Left ventricle myocardium superior (tissue), 1 donor: ENCODE data around the gene DGCR8. TPM values are rescaled to one million over a fixed set of nuclear protein-coding genes. Genes with fewer than 3 reads are reported as not detected.
"Not testable (repeated sequence)": the region's sequence is repeated elsewhere in the genome, so short reads cannot be mapped to it uniquely, and the experiment has no call there.

Source experiments
- ATAC-seq: fragments of 200-7000 bp; cut with Tn5 transposase; one replicate; pipeline ENCODE4 v1.9.1; 2020; ENCODE audit warnings: mild to moderate bottlenecking, moderate library complexity
- DNase-seq: peaks from one replicate; pipeline ENCODE4 v3.0.0-alpha.2; 2020
- intact Hi-C: fragments of 100-400 bp; cut with micrococcal nuclease; formaldehyde crosslinking; loops from one replicate; pipeline ENCODE4 v1.11.0; 2022
- microRNA-seq: library from miRNA; unstranded; fragments of <30 nt; microRNA quantifications from one replicate; pipeline ENCODE4 v1.2.0, GENCODE V29; 2020; ENCODE audit warnings: borderline number of aligned reads
- total RNA-seq: library from RNA; stranded (reverse); fragmentation: NEBNext Ultra II Directional; extraction: Animal tissue kit (Norgen Biotek cat#: 25700); gene quantifications from one replicate; pipeline ENCODE4 v1.2.1, GENCODE V29; 2021
- donor health status: DM: no; HTN: yes; CAD: no; lungs with severe emphysema.

Gene DGCR8
- total RNA-seq, 1 donor from 2014 or later: 17.7 TPM

GRCh38 chr22:20156611-20157429, 76.8 kb downstream of the DGCR8 start:
- intact Hi-C loops: loop anchor here (5.0 kb wide), 1 partner anchor 115 kb away; no protein-coding TSS in a partner anchor
- DNase-seq (peak; percentile 90), ATAC-seq (peak; percentile 82)

GRCh38 chr22:20157430-20158183, 77.6 kb downstream of the DGCR8 start:
- ATAC-seq (no peak), DNase-seq (no peak)
- intact Hi-C loops: loop anchor here (5.0 kb wide), 1 partner anchor 115 kb away; no protein-coding TSS in a partner anchor

GRCh38 chr22:20158391-20159036, 78.5 kb downstream of the DGCR8 start:
- no peak for DNase-seq
- intact Hi-C loops: loop anchor here (5.0 kb wide), 1 partner anchor 114 kb away; no protein-coding TSS in a partner anchor
- no peak for ATAC-seq

- no peak for DNase-seq
- intact Hi-C loops: loop anchor here (5.0 kb wide), 1 partner anchor 113 kb away; no protein-coding TSS in a partner anchor
- no peak for ATAC-seq
Observed at GRCh38 chr22:20159076-20159475, 79.0 kb downstream of the DGCR8 start.

- not testable (repeated sequence) for ATAC-seq, DNase-seq
- intact Hi-C loops: loop anchor here (5.0 kb wide), 1 partner anchor 113 kb away; no protein-coding TSS in a partner anchor
Observed at GRCh38 chr22:20159531-20159930, 79.5 kb downstream of the DGCR8 start.

- no peak for ATAC-seq
- DNase-seq: no peak
- intact Hi-C loops: no loop called here
Observed at GRCh38 chr22:20160041-20160440, 80.0 kb downstream of the DGCR8 start.

Small RNA genes lying within 50 kb of the gene (microRNA-seq; reads per million reads assigned to microRNA genes)
- gene MIR185: 876 reads per million, percentile 74 among the genes with 10 or more reads in this experiment
- not detected for gene MIR6816

Other genes starting within 250 kb of the DGCR8 start
- gene GNB1L, start 225.4 kb upstream of the DGCR8 start, total RNA-seq: 3.4 TPM
- 8.0 TPM for gene RTL10, start 225.4 kb upstream of the DGCR8 start, total RNA-seq
- 83.4 TPM for gene COMT, start 138.5 kb upstream of the DGCR8 start, total RNA-seq
- 42.4 TPM for gene TXNRD2, start 138.4 kb upstream of the DGCR8 start, total RNA-seq
- 26.8 TPM for gene ARVCF, start 63.4 kb upstream of the DGCR8 start, total RNA-seq
- gene TANGO2, start 59.1 kb upstream of the DGCR8 start, total RNA-seq: 71.5 TPM
- 36.6 TPM for gene RANBP1, start 35.9 kb downstream of the DGCR8 start, total RNA-seq
- 28.5 TPM for gene TRMT2A, start 37.0 kb downstream of the DGCR8 start, total RNA-seq
- gene ZDHHC8, start 51.6 kb downstream of the DGCR8 start, total RNA-seq: 51.6 TPM
- 0.27 TPM for gene CCDC188, start 70.8 kb downstream of the DGCR8 start, total RNA-seq
- 1.2 TPM for gene RTN4R, start 188.1 kb downstream of the DGCR8 start, total RNA-seq
- 46.8 TPM for gene DGCR6L, start 239.8 kb downstream of the DGCR8 start, total RNA-seq